ENCODE results near the gene GALR1. TPM values are rescaled to one million over a fixed set of nuclear protein-coding genes. Genes with fewer than 3 reads are reported as not detected.

Gene GALR1
- total RNA-seq, 3 donors from 2014 or later: under 0.01 TPM; not detected in 1

- Histone ChIP-seq H3K9me3 (no peaks in the 10 kb centered on the region), H3K36me3 (no peaks in the 10 kb centered on the region), H3K27ac (no peak overlapping the region), H3K4me1 (no peaks in the 10 kb centered on the region), H3K4me3 (no peak overlapping the region), H3K27me3 (no peaks in the 10 kb centered on the region)
- DNase-seq (ENCODE audit: low spot score in 2 of 2): no peak
- TF ChIP-seq POLR2A (IDR thresholded peaks at IDR 0.05) (no peak), CTCF (IDR thresholded peaks at IDR 0.05) (no peak), POLR2AphosphoS5 (IDR thresholded peaks at IDR 0.05) (no peak)
- intact Hi-C loops (cut with DNase I; ENCODE audit: low total_unique reads): no loop called here
Observed at GRCh38 chr18:77305676-77306075, 56.0 kb downstream of the GALR1 start.

DNA sequence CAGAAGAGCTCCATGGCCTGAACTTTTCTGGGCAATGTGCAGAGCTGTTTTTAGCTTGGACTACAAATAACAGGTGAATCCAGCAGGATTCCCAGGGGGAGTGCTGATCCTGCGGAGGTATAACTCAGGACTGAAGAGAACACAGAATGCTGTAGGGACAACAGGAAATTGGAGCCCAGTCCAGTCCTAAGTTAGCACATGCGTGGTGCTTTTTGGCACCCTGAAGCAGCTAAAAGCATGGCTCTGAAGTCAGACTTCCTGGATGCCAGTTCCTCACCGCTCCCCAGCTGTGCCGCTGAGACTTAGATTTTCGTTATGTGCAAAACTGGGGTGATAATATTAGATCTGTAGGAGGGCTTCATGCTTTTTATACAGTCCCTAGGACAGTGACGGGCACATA is 58.6 kb downstream of the GALR1 start:
- intact Hi-C loops (cut with DNase I; ENCODE audit: low total_unique reads): no loop called here
- no peak overlapping the region for H3K27ac ChIP-seq
- no peaks in the 10 kb centered on the region for H3K27me3 ChIP-seq
- no peaks in the 10 kb centered on the region for H3K36me3 ChIP-seq
- no peak for DNase-seq (ENCODE audit: low spot score in 2 of 2)
- H3K4me1 ChIP-seq: no peaks in the 10 kb centered on the region
- no peak for TF ChIP-seq POLR2AphosphoS5 (IDR thresholded peaks at IDR 0.05)
- no peak for TF ChIP-seq POLR2A (IDR thresholded peaks at IDR 0.05)
- TF ChIP-seq CTCF (IDR thresholded peaks at IDR 0.05): no peak
- H3K4me3 ChIP-seq: no peak overlapping the region
- H3K9me3 ChIP-seq: no peaks in the 10 kb centered on the region

GRCh38 chr18:77314511-77314910 is 64.9 kb downstream of the GALR1 start:
- H3K27ac ChIP-seq: no peak overlapping the region
- intact Hi-C loops (cut with DNase I; ENCODE audit: low total_unique reads): no loop called here
- TF ChIP-seq POLR2A (IDR thresholded peaks at IDR 0.05): no peak
- TF ChIP-seq POLR2AphosphoS5 (IDR thresholded peaks at IDR 0.05): no peak
- no peak for TF ChIP-seq CTCF (IDR thresholded peaks at IDR 0.05)

GRCh38 chr18:77314952-77315351 is 65.3 kb downstream of the GALR1 start:
- Histone ChIP-seq H3K4me1 (no peaks in the 10 kb centered on the region), H3K9me3 (no peaks in the 10 kb centered on the region), H3K27me3 (peaks cover 0 to under 1% of the 10 kb centered on the region in 2 donors), H3K27ac (no peak overlapping the region), H3K4me3 (no peak overlapping the region), H3K36me3 (no peaks in the 10 kb centered on the region)
- intact Hi-C loops (cut with DNase I; ENCODE audit: low total_unique reads): no loop called here
- TF ChIP-seq POLR2AphosphoS5 (IDR thresholded peaks at IDR 0.05) (no peak), CTCF (IDR thresholded peaks at IDR 0.05) (no peak), POLR2A (IDR thresholded peaks at IDR 0.05) (no peak)
- DNase-seq (ENCODE audit: low spot score in 2 of 2): no peak

More at GRCh38 chr18:77314511-77314910, 64.9 kb downstream of the GALR1 start:
- no peaks in the 10 kb centered on the region for H3K9me3 ChIP-seq
- no peaks in the 10 kb centered on the region for H3K36me3 ChIP-seq
- DNase-seq (ENCODE audit: low spot score in 2 of 2): no peak
- no peaks in the 10 kb centered on the region for H3K27me3 ChIP-seq
- no peak overlapping the region for H3K4me3 ChIP-seq
- no peaks in the 10 kb centered on the region for H3K4me1 ChIP-seq

- no peak overlapping the region for H3K27ac ChIP-seq
- DNase-seq (ENCODE audit: low spot score in 2 of 2): no peak
Observed at GRCh38 chr18:77316008-77316407, 66.4 kb downstream of the GALR1 start.

More at GRCh38 chr18:77316008-77316407, 66.4 kb downstream of the GALR1 start:
- H3K4me3 ChIP-seq: no peak overlapping the region
- no peaks in the 10 kb centered on the region for H3K9me3 ChIP-seq
- H3K4me1 ChIP-seq: no peaks in the 10 kb centered on the region
- H3K36me3 ChIP-seq: no peaks in the 10 kb centered on the region
- TF ChIP-seq CTCF (IDR thresholded peaks at IDR 0.05) (no peak), POLR2A (IDR thresholded peaks at IDR 0.05) (no peak), POLR2AphosphoS5 (IDR thresholded peaks at IDR 0.05) (no peak)
- H3K27me3 ChIP-seq: peaks cover 0 to 3% of the 10 kb centered on the region in 2 donors
- intact Hi-C loops (cut with DNase I; ENCODE audit: low total_unique reads): no loop called here
